GM12865 (cell line): ENCODE results near the gene FAM174C.

Experiments used
- DNase-seq: peaks from one replicate; pipeline ENCODE4 v3.0.0; 2010; ENCODE audit warnings: low read depth
- H3K4me3 ChIP-seq: 2 replicates; pipeline ENCODE4 v1.5.1; 2011; ENCODE audit warnings: mild to moderate bottlenecking, low read depth, low read length, control low read depth
- TF ChIP-seq, protein P1 (sequence below): IDR thresholded peaks from 2 replicates; pipeline ENCODE4 v1.5.1; 2011; ENCODE audit warnings: low read length, control low read depth, low read depth, inconsistent platforms; ENCODE audit not compliant: insufficient read depth; ENCODE audit errors: missing control alignments

The FAM174C gene

DNA sequence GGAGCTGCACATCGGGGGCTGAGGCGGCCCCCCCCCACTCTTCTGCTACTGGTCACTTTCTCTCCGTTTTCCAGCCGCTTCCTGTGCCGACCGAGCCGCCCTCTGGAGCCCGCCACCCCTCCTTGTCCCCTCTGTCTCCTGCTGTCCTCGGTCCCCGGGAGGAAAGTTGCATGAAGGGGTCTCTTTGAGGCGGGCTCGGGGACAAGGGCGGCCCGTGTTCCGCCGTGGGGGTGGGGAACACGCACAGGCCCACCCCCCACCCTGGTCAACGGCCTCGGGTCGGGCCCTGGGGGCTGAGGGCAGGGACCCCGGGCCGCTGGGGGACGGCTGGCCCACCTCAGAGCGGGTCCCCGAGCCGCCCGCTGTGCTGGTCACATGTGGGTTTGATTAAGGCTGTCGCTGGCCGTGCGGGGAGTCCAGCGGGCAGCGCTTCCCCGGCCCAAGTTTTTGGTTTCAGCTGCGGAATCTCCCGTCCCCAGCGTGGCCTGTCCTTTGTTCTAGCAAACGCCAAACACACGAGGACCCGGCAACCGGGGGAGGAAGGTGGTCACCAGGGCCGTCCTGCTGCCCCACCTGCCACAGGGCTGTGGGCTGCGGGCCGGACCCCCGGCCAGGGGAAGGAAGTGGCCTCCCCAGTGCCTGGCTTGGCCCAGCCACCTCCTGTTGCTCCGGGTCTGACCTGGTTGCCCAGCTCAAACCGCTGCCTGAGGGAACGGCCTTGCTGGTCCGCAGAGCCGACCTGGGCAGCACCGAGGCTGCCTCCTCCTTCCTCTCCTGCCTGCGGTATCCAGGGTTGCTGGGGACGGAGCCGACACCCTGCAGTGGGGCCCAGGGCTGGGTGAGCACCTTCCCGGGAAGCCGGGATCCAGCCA lies 12.3 kb downstream of the FAM174C start:
- TF ChIP-seq, protein P1, sequence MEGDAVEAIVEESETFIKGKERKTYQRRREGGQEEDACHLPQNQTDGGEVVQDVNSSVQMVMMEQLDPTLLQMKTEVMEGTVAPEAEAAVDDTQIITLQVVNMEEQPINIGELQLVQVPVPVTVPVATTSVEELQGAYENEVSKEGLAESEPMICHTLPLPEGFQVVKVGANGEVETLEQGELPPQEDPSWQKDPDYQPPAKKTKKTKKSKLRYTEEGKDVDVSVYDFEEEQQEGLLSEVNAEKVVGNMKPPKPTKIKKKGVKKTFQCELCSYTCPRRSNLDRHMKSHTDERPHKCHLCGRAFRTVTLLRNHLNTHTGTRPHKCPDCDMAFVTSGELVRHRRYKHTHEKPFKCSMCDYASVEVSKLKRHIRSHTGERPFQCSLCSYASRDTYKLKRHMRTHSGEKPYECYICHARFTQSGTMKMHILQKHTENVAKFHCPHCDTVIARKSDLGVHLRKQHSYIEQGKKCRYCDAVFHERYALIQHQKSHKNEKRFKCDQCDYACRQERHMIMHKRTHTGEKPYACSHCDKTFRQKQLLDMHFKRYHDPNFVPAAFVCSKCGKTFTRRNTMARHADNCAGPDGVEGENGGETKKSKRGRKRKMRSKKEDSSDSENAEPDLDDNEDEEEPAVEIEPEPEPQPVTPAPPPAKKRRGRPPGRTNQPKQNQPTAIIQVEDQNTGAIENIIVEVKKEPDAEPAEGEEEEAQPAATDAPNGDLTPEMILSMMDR = no peak
- no peak overlapping the region for H3K4me3 ChIP-seq
- no peak for DNase-seq

GRCh38 chr19:1288226-1288612 lies 12.9 kb downstream of the FAM174C start:
- no peak overlapping the region for H3K4me3 ChIP-seq
- TF ChIP-seq, protein P1 = no peak
- no peak for DNase-seq

DNA sequence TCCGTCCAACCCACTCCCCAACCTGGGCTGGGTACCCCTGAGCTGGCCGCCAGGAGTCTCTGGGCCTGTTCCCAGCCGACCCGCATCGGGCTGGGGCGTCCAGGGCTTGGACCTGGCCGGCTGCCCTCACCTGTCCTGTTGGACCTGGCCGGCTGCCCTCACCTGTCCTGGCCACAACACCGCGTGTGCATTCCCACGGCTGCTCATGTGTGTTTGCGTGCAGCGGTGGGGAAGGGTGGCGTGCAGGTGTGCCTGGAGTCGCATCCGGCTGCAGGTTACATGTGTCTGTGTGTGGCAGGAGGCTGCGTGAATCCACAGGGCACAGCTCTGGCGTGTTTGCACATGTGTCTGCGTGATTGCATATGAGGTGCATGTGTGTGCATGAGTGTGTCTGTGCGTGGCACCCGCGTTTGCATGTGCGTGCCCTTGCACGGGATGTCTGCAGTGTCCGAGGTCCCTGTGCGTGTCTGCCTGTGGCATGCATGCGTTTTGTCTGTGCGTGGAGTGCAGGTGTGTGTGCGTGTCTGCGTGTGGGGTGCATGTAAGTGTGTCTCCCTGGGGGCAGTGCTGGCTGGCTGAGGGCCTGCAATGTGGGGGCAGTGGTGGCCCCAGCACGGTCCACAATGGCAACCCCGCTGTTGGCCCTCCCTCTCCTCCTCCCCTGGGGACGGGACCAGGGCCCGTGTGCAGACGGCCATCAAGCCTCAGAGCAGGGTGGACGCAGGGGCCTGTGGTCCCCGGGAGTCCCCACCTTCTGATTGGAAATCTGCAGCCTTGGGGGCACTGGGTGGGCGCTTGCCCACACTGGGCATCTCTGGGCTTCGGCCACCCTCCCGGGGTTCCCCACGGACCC lies 13.7 kb downstream of the FAM174C start:
- DNase-seq = no peak
- no peak overlapping the region for H3K4me3 ChIP-seq
- TF ChIP-seq, protein P1 = no peak

- no peak overlapping the region for H3K4me3 ChIP-seq
- no peak for DNase-seq
- TF ChIP-seq, protein P1 = no peak
Measured at GRCh38 chr19:1289686-1290025, 14.3 kb downstream of the FAM174C start.

DNA sequence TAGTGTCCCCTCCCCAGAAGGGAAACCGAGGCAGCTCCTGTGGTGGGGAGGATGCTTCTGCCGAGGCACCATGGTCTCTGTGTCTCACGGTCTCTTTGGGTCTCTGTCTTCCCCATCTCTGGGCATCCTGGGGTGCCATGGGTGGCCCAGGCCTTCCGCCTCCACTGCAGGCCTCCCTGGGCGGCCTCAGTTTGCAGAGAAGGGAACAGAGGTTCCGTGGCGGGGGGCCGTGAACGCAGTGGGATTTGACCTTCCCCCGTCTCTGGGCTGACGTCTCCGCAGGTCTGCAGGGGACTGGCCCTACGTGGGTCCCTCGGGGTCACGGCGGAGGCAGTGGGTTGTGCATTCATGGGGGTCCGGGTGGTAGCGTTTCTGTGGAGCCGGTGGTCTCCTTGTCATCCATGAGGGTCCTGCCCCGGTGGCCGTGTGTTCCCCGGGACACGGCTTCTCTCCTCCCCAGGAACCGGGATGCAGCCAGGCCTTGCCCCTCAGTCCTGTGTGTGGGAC lies 14.9 kb downstream of the FAM174C start:
- H3K4me3 ChIP-seq = no peak overlapping the region

More for the DNA sequence above, 14.9 kb downstream of the FAM174C start:
- TF ChIP-seq, protein P1 = no peak
- no peak for DNase-seq
